Cardiac fibroblast (primary cell): ENCODE measurements around the gene MARK4.
A peak's percentile ranks its signal among the peaks of the same experiment; 100 is the strongest.

Experiments
- DNase-seq, 2 donors: peaks; one replicate each; pipeline versions ENCODE4 v3.0.0 to v3.0.0-alpha.2; 2010; ENCODE audit warnings: low read depth in 2 of 2
- H3K4me3 ChIP-seq, 2 donors: replicated peaks in 1 of 2; 1 replicate in 1 of 2; 2 replicates in 1 of 2; pipeline ENCODE4 v1.5.1; 2011; ENCODE audit warnings: low read depth in 2 of 2, low read length in 2 of 2, mild to moderate bottlenecking in 2 of 2, moderate library complexity in 1 of 2
- CTCF ChIP-seq: IDR thresholded peaks from one replicate; pipeline ENCODE4 v1.5.1; 2011; ENCODE audit warnings: low read depth, mild to moderate bottlenecking, low read length, inconsistent platforms

The MARK4 gene

GRCh38 chr19:45250832-45251451 is at the start of gene MARK4:
TSS of gene MARK4 (plus strand) at chr19:45251271. CDS start at chr19:45251589, 318 bp downstream.
- H3K4me3 ChIP-seq: peak within 1 kb of the TSS; percentile 78 to 88
- DNase-seq: peak; percentile 53 to 71
- TF ChIP-seq CTCF: no peak

- no peak overlapping the region for H3K4me3 ChIP-seq
- no peak for TF ChIP-seq CTCF
- DNase-seq: no peak
Measured at GRCh38 chr19:45202637-45203036, 48.4 kb upstream of the MARK4 start.

GRCh38 chr19:45205810-45206209 is 45.3 kb upstream of the MARK4 start:
- DNase-seq: no peak
- TF ChIP-seq CTCF: no peak

GRCh38 chr19:45206328-45206727 is 44.7 kb upstream of the MARK4 start:
- no peak for TF ChIP-seq CTCF
- no peak for DNase-seq

More at GRCh38 chr19:45205810-45206209, 45.3 kb upstream of the MARK4 start:
- no peak overlapping the region for H3K4me3 ChIP-seq

GRCh38 chr19:45211751-45212381 is 39.2 kb upstream of the MARK4 start:
- H3K4me3 ChIP-seq: no peak overlapping the region
- TF ChIP-seq CTCF: no peak
- peak in 1 of 2 donors; percentile 35 for DNase-seq

More at GRCh38 chr19:45206328-45206727, 44.7 kb upstream of the MARK4 start:
- no peak overlapping the region for H3K4me3 ChIP-seq

- H3K4me3 ChIP-seq: no peak overlapping the region
- no peak for TF ChIP-seq CTCF
- no peak for DNase-seq
Measured at GRCh38 chr19:45213031-45213430, 38.0 kb upstream of the MARK4 start.
